ENCODE measurements around the gene CST7.

Gene CST7

GRCh38 chr20:24962510-24962909 is 13.4 kb downstream of the CST7 start:
- Histone ChIP-seq H3F3A (ENCODE audit: low read depth) (no peaks in the 10 kb centered on the region), H2AFZ (ENCODE audit: low read length) (no peak overlapping the region), H3K9me2 (replicated peaks; ENCODE audit: low read depth, low read length) (no peaks in the 10 kb centered on the region), H3K4me3 (ENCODE audit: low read length, poor library complexity, severe bottlenecking) (no peak overlapping the region), H3K4me2 (ENCODE audit: low read depth, low read length, poor library complexity, severe bottlenecking) (no peak overlapping the region), H4K20me1 (ENCODE audit: insufficient read depth, low read length, poor library complexity, severe bottlenecking) (no peaks in the 10 kb centered on the region), H3K79me2 (ENCODE audit: insufficient read depth, low read length) (no peaks in the 10 kb centered on the region), H3K9ac (ENCODE audit: low read depth, low read length, poor library complexity, severe bottlenecking) (no peak overlapping the region), H3K9me3 (ENCODE audit: insufficient read depth, low read depth, low read length) (no peaks in the 10 kb centered on the region), H3K36me3 (ENCODE audit: insufficient read depth, low read length) (peaks cover 79% of the 10 kb centered on the region; the same call in 1 of the 2 replicates), H3K27me3 (ENCODE audit: insufficient read depth, low read length, poor library complexity, severe bottlenecking) (no peaks in the 10 kb centered on the region), H3K4me1 (ENCODE audit: insufficient read depth, low read length, poor library complexity, severe bottlenecking) (no peaks in the 10 kb centered on the region)
- TF ChIP-seq CTCF (conservative IDR thresholded peaks at IDR 0.05; ENCODE audit: low read length) (no peak), EZH2phosphoT487 (IDR thresholded peaks at IDR 0.05; ENCODE audit: borderline replicate concordance) (no peak)

GRCh38 chr20:24963672-24964505 is 14.8 kb downstream of the CST7 start:
- Histone ChIP-seq H3K79me2 (ENCODE audit: insufficient read depth, low read length) (no peaks in the 10 kb centered on the region), H3K4me2 (ENCODE audit: low read depth, low read length, poor library complexity, severe bottlenecking) (no peak overlapping the region), H3K4me1 (ENCODE audit: insufficient read depth, low read length, poor library complexity, severe bottlenecking) (no peaks in the 10 kb centered on the region), H4K20me1 (ENCODE audit: insufficient read depth, low read length, poor library complexity, severe bottlenecking) (no peaks in the 10 kb centered on the region), H3K9me2 (replicated peaks; ENCODE audit: low read depth, low read length) (no peaks in the 10 kb centered on the region), H3K9me3 (ENCODE audit: insufficient read depth, low read depth, low read length) (no peaks in the 10 kb centered on the region), H3K4me3 (ENCODE audit: low read length, poor library complexity, severe bottlenecking) (no peak overlapping the region), H2AFZ (ENCODE audit: low read length) (no peak overlapping the region), H3K36me3 (ENCODE audit: insufficient read depth, low read length) (peaks cover 84% of the 10 kb centered on the region; the same call in 1 of the 2 replicates), H3F3A (ENCODE audit: low read depth) (no peaks in the 10 kb centered on the region), H3K9ac (ENCODE audit: low read depth, low read length, poor library complexity, severe bottlenecking) (no peak overlapping the region), H3K27me3 (ENCODE audit: insufficient read depth, low read length, poor library complexity, severe bottlenecking) (no peaks in the 10 kb centered on the region)
- TF ChIP-seq EZH2phosphoT487 (IDR thresholded peaks at IDR 0.05; ENCODE audit: borderline replicate concordance): no peak
- TF ChIP-seq CTCF (conservative IDR thresholded peaks at IDR 0.05; ENCODE audit: low read length): no peak

- H4K20me1 ChIP-seq (ENCODE audit: insufficient read depth, low read length, poor library complexity, severe bottlenecking): no peaks in the 10 kb centered on the region
- no peak overlapping the region for H3K4me2 ChIP-seq (ENCODE audit: low read depth, low read length, poor library complexity, severe bottlenecking)
- peaks cover 87% of the 10 kb centered on the region; the same call in 1 of the 2 replicates for H3K36me3 ChIP-seq (ENCODE audit: insufficient read depth, low read length)
- no peaks in the 10 kb centered on the region for H3K9me3 ChIP-seq (ENCODE audit: insufficient read depth, low read depth, low read length)
- H3K27me3 ChIP-seq (ENCODE audit: insufficient read depth, low read length, poor library complexity, severe bottlenecking): no peaks in the 10 kb centered on the region
- TF ChIP-seq EZH2phosphoT487 (IDR thresholded peaks at IDR 0.05; ENCODE audit: borderline replicate concordance) (no peak), CTCF (conservative IDR thresholded peaks at IDR 0.05; ENCODE audit: low read length) (no peak)
- H2AFZ ChIP-seq (ENCODE audit: low read length): no peak overlapping the region
- no peaks in the 10 kb centered on the region for H3K9me2 ChIP-seq (replicated peaks; ENCODE audit: low read depth, low read length)
- no peaks in the 10 kb centered on the region for H3F3A ChIP-seq (ENCODE audit: low read depth)
- H3K4me3 ChIP-seq (ENCODE audit: low read length, poor library complexity, severe bottlenecking): no peak overlapping the region
- H3K4me1 ChIP-seq (ENCODE audit: insufficient read depth, low read length, poor library complexity, severe bottlenecking): no peaks in the 10 kb centered on the region
- no peaks in the 10 kb centered on the region for H3K79me2 ChIP-seq (ENCODE audit: insufficient read depth, low read length)
- no peak overlapping the region for H3K9ac ChIP-seq (ENCODE audit: low read depth, low read length, poor library complexity, severe bottlenecking)
These were observed 15.4 kb downstream of the CST7 start for GRCh38 chr20:24964506-24964840.
